Fibroblast of lung (primary cell): ENCODE measurements around the gene TMCC3. TPM values are rescaled to one million over a fixed set of nuclear protein-coding genes. Genes with fewer than 3 reads are reported as not detected.

Experiments
- DNase-seq, 2 donors: peaks; one replicate each; pipeline versions ENCODE4 v3.0.0 to v3.0.0-alpha.2; 2010; ENCODE audit warnings: low read depth in 2 of 2
- H2AFZ ChIP-seq: 2 replicates; pipeline ENCODE4 v1.5.1; 2012; ENCODE audit warnings: low read length, control low read depth, inconsistent platforms
- H3K27ac ChIP-seq: 2 replicates; pipeline ENCODE4 v1.5.1; 2011; ENCODE audit warnings: low read length, control low read depth; ENCODE audit not compliant: insufficient read depth
- H3K27me3 ChIP-seq: 2 replicates; pipeline ENCODE4 v1.5.1; 2011; ENCODE audit warnings: mild to moderate bottlenecking, low read length; ENCODE audit not compliant: control insufficient read depth, insufficient read depth
- H3K36me3 ChIP-seq: 2 replicates; pipeline ENCODE4 v1.5.1; 2011; ENCODE audit warnings: low read length; ENCODE audit not compliant: control insufficient read depth, insufficient read depth
- H3K4me1 ChIP-seq: 2 replicates; pipeline ENCODE4 v1.5.1; 2011; ENCODE audit warnings: low read length; ENCODE audit not compliant: control insufficient read depth, insufficient read depth; ENCODE audit errors: extremely low read depth
- H3K4me2 ChIP-seq: 2 replicates; pipeline ENCODE4 v1.5.1; 2011; ENCODE audit warnings: low read length, control low read depth; ENCODE audit not compliant: insufficient read depth; ENCODE audit errors: extremely low read depth
- H3K4me3 ChIP-seq, 4 experiments: fragments of 200-600 bp in 1 of 4; sonication (generic) in 1 of 4; replicated peaks in 1 of 4; 2 replicates each; pipeline ENCODE4 v1.5.1; 2011 to 2016; ENCODE audit warnings: low read length in 4 of 4, low read depth in 3 of 4, mild to moderate bottlenecking in 3 of 4, control low read depth in 2 of 4, inconsistent platforms in 1 of 4, mixed read lengths in 1 of 4; ENCODE audit not compliant: insufficient read depth in 1 of 4; ENCODE audit errors: control extremely low read depth in 1 of 4
- H3K79me2 ChIP-seq: 2 replicates; pipeline ENCODE4 v1.5.1; 2012; ENCODE audit warnings: mild to moderate bottlenecking, low read length, inconsistent platforms; ENCODE audit not compliant: control insufficient read depth, insufficient read depth
- H3K9ac ChIP-seq: 2 replicates; pipeline ENCODE4 v1.5.1; 2011; ENCODE audit warnings: mild to moderate bottlenecking, low read length, control low read depth; ENCODE audit not compliant: insufficient read depth
- H3K9me3 ChIP-seq: 2 replicates; pipeline ENCODE4 v1.5.1; 2012; ENCODE audit warnings: low read depth, low read length; ENCODE audit not compliant: control insufficient read depth, insufficient read depth
- H4K20me1 ChIP-seq: 2 replicates; pipeline ENCODE4 v1.5.1; 2011; ENCODE audit warnings: low read length; ENCODE audit not compliant: control insufficient read depth, insufficient read depth; ENCODE audit errors: extremely low read depth
- CTCF ChIP-seq, 2 donors: IDR thresholded peaks in 1 of 2; conservative IDR thresholded peaks in 1 of 2; 1 replicate in 1 of 2; 2 replicates in 1 of 2; pipeline ENCODE4 v1.5.1; 2011 to 2012; ENCODE audit warnings: low read length in 2 of 2, control low read depth in 1 of 2, inconsistent platforms in 1 of 2, low read depth in 1 of 2, mild to moderate bottlenecking in 1 of 2
- EZH2 ChIP-seq: IDR thresholded peaks from 2 replicates; pipeline ENCODE4 v1.5.1; 2012; ENCODE audit warnings: low read length, control low read depth, mild to moderate bottlenecking; ENCODE audit errors: missing control alignments
- polyA plus RNA-seq, 2 donors: library from polyadenylated mRNA; depleted of rRNA in 1 of 2; stranded (reverse) in 1 of 2; unstranded in 1 of 2; fragments of >200 nt; gene quantifications; 2 replicates each; pipeline ENCODE4 v1.2.1, GENCODE V29; 2011 to 2012; ENCODE audit warnings: missing spikeins in 1 of 2
- total RNA-seq: library from RNA; depleted of rRNA; stranded (reverse); fragments of >200 nt; gene quantifications from 2 replicates; pipeline ENCODE4 v1.2.1, GENCODE V29; 2014

Gene TMCC3
- total and polyA plus RNA-seq, 2 donors (not counting 1 experiment from before 2014, with no cell fraction given) = 0.22 to 0.33 TPM

GRCh38 chr12:94531196-94531720, 119.1 kb downstream of the TMCC3 start:
- Histone ChIP-seq H3K79me2 (no peaks in the 10 kb centered on the region), H3K9me3 (no peaks in the 10 kb centered on the region), H3K4me2 (no peak overlapping the region), H3K36me3 (no peaks in the 10 kb centered on the region), H3K27ac (no peak overlapping the region), H3K4me1 (no peaks in the 10 kb centered on the region), H3K4me3 (no peak overlapping the region), H3K9ac (no peak overlapping the region), H3K27me3 (peaks cover 4% of the 10 kb centered on the region), H4K20me1 (no peaks in the 10 kb centered on the region), H2AFZ (no peak overlapping the region)
- no peak for TF ChIP-seq CTCF (conservative IDR thresholded peaks at IDR 0.05 in 1 of 2, IDR thresholded peaks at IDR 0.05 in 1 of 2; ENCODE audit: low read depth in 1 of 2, low read length in 2 of 2)
- TF ChIP-seq EZH2 = no peak
- no peak for DNase-seq

- Histone ChIP-seq H3K4me2 (no peak overlapping the region), H2AFZ (no peak overlapping the region), H3K9me3 (no peaks in the 10 kb centered on the region), H3K4me3 (no peak overlapping the region), H3K27me3 (peaks cover 2% of the 10 kb centered on the region), H4K20me1 (no peaks in the 10 kb centered on the region), H3K4me1 (no peaks in the 10 kb centered on the region), H3K27ac (no peak overlapping the region), H3K36me3 (no peaks in the 10 kb centered on the region), H3K79me2 (no peaks in the 10 kb centered on the region), H3K9ac (no peak overlapping the region)
- no peak for DNase-seq
- no peak for TF ChIP-seq EZH2
- no peak for TF ChIP-seq CTCF (conservative IDR thresholded peaks at IDR 0.05 in 1 of 2, IDR thresholded peaks at IDR 0.05 in 1 of 2; ENCODE audit: low read depth in 1 of 2, low read length in 2 of 2)
These were observed 124.4 kb downstream of the TMCC3 start for GRCh38 chr12:94525951-94526350.

Other genes starting within 250 kb of the TMCC3 start
- 10.0 and 13.5 TPM in 2 replicates for gene CEP83, start 190.7 kb downstream of the TMCC3 start, total RNA-seq
- gene CEP83, start 190.7 kb downstream of the TMCC3 start, polyA plus RNA-seq = 6.6 and 7.8 TPM in 2 replicates